GM21423 (cell line): Measurements from ENCODE around the gene C10orf67.
"Not testable (repeated sequence)": the region's sequence is repeated elsewhere in the genome, so short reads cannot be mapped to it uniquely, and the experiment has no call there.

ENCODE experiments used
- ATAC-seq: cut with Tn5 transposase; IDR thresholded peaks from one replicate; pipeline ENCODE4 v1.9.1; 2021; ENCODE audit warnings: mild to moderate bottlenecking, moderate library complexity; ENCODE audit not compliant: unreplicated experiment

Gene C10orf67

DNA sequence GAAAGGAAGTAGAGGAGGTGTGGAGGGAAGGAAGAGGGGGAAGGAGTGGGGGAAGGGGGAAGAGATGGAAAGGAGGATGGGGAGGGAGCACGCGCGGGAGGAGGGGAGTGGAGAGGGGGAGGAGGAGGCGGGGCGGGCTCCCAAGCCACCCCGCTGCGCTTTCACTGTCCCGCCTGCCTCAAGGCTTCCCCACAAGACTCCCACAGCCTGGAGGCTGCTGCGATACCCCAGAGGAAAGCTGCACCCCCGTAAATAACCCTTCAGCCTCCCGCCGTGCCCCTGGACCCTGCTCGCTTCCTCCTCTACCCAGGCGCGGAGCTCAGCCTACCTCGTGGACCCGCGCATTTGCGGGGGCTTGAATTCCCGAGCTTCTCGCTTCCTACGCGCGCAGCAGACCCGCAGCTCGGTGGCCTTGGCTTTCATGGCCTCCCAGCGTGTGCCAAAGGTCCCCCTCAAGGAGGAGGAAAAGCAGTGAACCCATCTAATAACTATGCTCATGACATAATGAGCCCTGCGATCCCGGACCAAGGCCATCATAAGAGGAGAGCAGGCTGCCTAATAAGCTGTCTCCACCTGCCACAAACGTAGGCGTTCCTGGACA lies at the start of gene C10orf67:
Gene C10orf67, minus strand, starts transcription at position 557 of the 601 bp plus-strand sequence. Its CDS starts 23 bp downstream, at position 534.
- ATAC-seq = peak; percentile 42

DNA sequence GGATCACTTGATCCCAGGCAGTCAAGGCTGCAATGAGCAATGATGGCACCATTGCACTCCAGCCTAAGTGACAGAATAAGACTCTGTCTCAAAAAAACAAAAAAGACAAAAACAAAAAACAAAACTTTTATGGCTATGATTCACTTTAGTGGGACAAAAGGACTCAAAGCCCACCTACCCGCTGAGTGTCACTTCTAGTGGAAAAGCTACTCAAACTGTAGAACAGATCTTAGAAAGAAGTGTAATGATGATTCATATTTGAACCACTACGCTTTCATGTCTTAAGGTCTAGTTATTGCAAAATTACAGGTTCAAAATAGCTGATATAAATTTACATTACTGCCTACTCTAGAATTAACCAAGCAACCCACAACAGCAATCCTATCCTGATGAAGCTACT lies 47.2 kb upstream of the C10orf67 start:
- no peak for ATAC-seq

DNA sequence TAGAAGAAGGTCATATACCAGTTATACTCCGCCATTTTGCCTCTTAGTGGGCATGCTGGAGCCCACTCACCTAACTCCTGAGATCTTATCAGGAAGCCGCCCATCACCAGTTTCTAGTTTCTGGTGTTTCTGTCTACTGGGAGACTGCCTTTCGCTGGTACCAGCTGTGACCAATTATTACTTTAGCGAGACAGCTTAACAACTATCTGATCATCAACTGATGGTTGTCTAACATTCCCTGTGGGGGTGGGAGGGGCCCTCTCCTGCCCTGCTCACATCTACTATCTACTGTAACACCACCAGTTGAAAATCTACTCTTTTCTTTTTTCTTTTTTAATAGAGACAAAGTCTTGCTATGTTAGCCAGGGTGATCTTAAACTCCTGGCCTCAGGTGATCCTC lies 46.2 kb upstream of the C10orf67 start:
- ATAC-seq = no peak

DNA sequence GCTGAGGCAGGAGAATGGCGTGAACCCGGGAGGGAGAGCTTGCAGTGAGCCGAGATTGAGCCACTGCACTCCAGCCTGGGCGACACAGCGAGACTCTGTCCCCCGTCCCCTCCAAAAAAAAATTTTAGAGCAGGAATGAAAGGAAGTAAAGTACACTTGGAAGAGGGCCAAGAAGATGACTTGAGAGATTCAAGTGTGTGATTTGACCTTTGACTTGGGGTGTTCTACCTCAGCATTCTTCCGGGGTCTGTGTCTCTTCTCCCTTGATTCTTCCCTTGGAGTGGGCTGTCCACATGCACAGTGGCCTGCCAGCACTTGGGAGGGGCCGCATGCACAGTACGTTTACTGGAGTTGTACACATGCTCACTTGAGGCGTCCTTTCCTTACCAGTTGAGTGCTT lies 45.8 kb upstream of the C10orf67 start:
- ATAC-seq = not testable (repeated sequence)

DNA sequence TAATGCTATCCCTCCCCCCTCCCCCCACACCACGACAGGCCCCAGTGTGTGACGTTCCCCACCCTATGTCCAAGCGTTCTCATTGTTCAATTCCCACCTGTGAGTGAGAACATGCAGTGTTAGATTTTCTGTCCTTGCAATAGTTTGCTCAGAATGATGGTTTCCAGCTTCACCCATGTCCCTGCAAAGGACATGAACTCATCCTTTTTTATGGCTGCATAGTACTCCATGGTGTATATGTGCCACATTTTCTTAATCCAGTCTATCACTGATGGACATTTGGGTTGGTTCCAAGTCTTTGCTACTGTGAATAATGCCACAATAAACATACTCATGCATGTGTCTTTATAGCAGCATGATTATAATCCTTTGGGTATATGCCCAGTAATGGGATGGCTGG lies 42.9 kb upstream of the C10orf67 start:
- not testable (repeated sequence) for ATAC-seq

DNA sequence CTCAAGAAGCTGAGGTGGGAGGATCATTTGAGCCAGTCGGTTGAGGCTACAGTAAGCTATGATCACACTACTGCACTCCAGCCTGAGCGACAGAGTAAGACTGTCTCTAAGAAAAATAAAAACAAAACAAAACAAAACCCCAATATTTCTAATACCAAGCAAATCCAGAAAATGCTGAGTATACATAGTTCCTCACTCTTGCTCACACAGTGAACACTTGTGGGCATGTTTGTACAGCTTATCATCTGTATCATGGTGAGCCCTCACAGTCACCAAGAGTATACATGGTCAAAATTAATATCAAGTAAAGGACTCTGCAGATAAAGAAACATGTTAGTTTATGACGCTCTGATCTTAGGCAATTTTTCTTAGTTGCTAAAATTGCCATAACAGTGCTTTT lies 41.5 kb upstream of the C10orf67 start:
- no peak for ATAC-seq

DNA sequence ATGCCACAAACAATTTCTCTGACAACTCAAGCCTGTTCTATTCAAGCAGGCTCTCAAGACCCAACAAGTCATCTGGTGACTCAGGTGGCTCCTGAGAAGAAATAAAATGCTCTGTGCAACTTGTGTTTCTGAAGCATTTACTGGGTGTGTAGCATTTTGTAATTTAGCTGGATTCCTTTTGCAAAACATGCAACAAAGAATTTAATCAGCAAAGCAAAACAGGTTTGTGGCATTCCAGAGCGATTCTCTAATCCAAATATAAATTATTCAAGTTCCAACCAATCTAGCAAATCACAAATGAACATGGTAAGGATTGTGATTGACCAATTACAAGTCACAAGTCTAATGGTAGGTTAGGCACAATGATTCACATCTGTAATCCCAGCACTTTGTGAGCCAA lies 39.8 kb upstream of the C10orf67 start:
- ATAC-seq = no peak

DNA sequence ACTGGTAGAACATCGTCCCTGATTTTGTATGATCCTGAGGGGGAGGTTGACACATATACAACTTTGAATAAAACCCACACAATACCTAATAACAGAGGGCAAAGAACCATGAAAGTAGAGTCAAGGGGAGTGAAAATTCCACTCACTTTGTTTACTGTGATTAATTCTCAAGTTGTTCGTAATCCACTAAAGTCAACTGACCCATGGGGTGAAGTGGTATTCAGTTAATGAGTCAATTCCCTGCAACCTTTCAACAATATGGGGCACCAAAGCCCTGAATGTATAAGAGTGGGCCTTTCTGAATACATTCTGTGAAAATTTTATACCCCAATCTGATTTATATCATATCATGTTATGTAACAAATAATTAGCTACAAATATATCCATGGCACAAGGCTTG lies 39.0 kb upstream of the C10orf67 start:
- no peak for ATAC-seq

DNA sequence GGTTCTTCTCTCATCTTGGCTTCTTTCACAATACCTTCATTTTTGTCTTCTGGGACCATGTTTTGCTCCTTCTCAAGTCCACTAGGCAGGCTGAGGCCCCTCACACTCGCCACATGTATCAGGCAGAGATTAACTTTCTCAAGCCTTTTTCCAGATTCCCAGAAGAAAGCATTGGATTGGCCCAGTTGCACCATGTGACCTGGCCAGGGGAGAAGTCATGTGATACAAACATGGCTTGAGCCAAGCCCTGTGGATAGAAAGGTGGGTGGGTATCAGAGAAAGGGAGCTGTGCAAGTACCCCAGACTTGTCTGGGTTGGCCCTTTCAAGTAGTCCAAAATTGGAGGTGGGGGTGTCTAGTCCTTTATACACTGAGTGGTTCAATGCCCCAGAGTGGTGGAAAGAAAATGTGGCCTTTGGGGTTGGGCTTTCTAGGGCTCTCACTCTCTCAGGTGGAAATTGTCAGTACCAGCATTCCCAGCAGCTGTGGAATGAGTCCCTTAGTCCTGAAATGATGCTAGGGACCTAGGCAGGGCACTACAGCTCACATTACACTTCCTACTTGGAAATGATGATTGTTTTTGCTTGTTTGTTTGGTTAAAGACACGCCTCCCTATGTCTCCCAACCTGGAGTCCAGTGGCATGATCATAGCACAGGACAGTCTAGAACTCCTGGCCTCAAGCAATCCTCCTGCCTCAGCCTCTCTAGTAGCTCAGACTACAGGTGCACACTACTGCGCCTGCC lies 36.9 kb upstream of the C10orf67 start:
- ATAC-seq = no peak

DNA sequence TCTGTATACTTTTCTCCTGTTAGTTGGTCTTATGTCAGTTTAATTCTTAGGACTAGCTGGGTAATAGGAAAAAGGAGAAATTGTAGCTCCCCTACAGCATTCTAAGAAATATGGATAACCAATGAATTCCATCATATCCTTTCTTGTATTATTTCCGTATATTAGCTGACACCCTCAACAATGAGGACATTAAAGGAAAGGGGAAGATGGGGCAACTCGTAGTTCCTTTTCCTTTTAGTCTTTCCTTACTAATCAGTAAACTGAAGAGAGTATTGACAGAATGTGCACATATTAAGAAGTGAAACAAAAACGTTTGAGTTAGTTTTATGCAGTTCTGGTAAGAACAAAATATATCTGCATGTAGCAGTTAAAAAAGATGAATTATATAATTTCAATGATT lies 35.1 kb upstream of the C10orf67 start:
- ATAC-seq = no peak

DNA sequence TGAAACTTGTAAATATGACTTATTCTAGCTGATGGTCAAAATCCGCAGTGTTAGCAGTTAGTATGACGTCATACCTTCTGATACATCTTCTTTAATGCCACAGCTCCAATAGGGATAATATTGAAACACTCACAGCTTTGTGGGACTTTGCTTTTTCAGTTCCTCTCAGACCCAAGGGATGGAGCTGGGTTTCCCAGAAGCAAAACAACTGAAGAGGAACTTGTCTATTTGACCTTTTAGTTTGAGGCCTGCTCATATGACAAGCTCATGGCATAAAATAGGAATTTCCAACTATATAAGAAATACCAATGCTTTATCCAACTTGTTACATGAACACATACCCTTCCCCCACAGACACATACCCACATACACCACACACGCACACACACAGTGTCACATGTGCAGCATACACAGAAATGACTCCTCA lies 31.6 kb upstream of the C10orf67 start:
- ATAC-seq = no peak

DNA sequence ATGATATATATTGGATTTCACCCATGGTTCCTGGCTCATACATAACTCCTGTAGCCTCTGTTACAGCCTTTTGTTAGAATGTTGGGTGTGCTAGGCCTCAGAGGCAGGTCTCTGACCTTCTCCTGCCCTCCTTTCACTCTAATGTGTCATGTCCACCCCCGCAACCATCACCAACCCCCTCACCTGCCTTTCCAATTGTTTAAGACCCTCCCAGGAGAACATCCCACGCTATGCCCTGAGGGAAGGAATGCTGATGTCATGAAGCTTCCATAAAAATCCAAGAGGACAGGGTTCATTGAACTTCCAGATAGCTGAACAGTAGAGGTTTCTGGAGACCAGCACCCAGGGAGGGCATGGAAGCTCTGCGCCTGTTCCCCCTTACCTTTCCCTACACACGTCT lies 30.8 kb upstream of the C10orf67 start:
- no peak for ATAC-seq

DNA sequence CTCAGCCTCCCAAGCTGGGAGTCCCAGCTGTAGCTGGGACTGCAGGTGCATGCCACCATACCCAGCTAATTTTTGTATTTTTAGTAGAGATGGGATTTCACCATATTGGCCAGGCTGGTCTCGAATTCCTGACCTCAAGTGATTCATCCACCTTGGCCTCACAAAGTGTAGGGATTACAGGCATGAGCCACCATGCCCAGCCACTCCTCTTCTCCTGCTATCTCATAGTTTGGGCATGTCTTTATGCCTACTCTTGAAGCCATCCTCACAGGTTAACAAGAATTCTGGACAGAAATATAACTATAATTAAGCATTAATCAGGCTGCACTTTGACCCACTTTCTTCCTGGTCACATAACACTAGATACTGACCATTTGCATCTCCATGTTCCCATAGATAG lies 28.6 kb upstream of the C10orf67 start:
- ATAC-seq = no peak

DNA sequence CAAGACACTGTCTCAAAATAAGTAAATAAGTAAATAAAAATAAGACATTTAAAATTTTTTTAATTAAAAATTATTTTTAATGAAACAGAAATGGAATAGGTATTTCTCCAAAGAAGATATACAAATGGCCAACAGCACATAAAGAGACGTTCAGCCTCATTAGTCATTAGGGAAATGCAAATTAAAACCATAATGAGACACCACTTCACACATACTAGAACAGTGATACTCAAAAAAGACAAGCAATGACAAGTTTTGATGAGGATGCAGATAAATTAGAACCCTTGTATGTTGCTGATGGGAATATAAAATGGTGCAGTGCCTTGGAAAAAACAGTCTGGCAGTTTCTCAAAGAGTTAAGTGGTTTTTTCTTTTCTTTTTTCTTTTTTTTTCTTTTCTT lies 26.5 kb upstream of the C10orf67 start:
- ATAC-seq = no peak

DNA sequence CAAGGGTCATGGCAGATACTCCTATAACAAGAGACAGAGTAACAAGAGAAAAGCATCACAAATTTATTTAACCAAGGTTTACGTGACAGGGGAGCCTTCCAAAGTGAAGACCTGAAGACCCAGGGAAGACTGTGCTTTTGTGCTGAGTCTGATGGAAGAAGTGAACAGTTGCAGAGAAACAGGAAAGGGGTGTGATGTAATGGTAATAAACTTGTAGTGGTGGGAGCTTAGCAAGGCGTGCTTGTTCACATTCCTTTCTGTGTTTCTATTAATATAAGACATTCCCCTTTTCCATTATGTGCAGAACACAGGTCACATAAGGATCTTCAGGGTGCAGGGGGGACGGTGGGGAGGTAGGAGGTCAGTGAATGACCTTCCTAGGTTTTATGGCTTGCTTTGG lies 25.5 kb upstream of the C10orf67 start:
- no peak for ATAC-seq

DNA sequence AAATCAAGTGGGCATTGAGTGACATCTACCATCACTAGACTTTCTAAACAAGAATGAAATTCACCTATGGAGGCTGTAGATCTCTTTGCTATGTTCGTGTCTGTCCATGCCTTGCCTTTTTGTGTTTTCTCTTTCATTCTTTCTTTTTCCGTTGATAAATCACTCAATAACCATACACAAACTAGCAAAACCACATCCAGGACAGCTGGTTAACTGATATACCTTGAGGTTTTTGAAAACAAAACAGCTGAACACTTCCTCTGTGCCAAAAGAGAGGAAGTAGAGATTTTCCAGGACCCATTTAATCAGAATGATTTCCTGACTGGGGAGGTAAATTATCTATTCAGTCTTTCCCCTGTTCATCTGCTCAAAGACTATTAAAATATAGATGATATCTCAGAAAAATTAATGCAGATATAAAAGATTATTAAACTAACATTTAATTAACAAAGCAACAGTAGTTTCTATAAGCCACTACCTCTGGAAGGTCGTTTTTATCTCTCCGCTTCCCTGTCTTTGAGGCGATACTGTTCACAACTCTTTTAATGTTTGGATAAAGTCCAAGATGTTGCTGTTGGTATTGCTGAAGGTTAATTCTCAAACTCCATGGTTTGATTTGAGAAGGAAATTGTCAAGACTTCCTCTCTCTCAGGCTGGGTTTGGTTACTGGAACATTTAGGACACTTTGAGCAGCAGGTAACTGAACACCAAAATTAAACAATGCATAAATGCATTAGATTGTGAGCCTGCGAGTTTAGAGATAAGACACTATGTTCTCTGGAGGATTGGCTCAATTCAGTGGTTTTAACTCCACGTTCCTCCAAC lies 24.4 kb upstream of the C10orf67 start:
- ATAC-seq = peak; percentile 76

DNA sequence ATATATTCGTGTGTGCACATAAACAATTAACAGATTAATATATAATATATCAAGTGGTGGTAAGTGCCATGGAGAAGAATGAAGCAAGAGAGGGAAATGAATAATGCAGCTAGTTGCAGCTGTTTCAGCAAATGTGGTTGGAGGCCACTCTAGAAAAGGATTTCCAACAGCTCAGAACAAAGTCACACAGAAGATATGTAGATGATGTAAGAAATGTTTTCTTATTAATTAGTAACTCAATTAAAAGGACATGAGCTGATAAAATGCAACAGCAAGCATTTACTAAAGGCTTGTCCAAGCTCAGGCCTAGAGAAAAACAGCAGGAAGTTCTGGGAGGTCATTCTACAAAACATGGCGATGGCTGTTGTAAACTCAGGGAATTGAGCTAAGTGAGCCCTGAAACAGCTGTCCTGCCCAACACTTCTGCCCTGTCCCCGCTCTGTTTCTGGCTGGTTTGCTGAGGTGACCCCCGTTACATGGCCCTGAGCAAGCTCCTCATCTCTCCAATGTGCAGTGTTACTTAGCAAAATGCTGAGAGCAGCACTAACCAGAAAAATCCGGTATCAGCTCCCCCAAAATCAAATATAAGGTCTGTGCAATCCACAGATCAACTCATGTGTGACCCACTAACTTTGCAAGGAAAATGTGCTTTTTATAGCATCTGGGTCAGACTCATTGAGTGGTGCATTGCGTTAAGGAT lies 23.4 kb upstream of the C10orf67 start:
- ATAC-seq = peak; percentile 13

DNA sequence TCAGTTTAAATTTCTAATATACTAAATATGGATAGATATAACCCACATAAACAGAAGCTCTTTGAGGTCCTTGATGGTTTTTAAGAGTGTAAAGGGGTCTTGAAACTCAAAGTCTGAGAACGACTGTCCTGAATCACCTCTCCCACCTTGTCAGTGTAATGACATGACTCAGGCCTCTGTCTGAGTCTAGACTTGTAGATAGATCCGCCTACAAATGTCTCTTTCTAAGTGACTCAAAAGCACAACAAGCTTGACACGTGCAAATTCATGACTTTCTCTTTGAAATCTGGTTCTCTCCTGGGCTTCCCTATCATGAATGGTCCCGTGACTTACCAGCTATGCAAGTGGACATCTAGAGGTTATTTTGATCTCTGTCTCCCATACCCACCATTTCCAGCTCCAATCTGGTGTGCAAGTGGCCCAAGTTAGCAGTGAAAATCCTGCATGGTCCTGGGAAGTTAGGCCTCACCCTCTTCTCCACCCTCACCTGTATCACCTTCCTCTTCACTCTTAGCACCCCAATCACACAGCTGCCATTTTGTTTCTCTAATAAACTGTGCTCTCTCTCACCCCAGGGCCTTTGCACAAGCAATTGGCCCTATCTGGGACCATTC lies 20.9 kb upstream of the C10orf67 start:
- not testable (repeated sequence) for ATAC-seq

DNA sequence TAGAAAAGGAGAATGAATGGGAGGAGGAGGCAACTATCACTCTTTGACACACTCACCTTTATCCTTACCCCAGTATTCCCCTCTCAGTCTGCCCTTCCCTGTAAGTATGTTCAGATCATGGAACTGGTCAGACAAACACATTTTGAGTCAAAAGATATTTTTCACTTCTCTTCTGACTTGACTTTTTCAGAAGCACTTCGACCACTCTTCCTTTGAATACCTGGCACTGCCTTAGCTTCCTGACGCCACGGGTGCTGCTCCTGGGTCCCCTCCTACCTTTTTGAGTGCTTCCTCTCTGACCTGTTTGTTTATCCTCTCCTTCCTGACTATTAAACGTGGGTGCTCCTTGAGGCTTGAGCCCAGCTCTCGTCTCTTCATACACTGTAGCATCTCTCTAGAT lies 19.8 kb upstream of the C10orf67 start:
- no peak for ATAC-seq

DNA sequence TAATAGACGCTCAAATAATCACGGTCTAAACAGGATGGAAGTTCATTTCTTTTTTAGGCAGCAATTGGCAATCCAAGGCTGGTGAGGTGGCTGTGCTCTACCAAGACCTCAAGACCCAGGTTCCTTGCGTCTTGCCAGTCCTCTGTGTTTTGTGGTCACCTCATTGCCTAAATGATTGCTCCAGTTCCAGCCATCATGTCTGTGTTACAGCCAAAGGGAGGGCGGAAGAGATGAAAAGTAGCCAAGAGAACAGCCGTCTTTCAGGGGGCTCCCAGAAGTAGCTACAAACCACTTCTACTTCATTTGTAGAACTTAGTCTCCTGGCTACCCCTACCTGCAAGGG lies 19.2 kb upstream of the C10orf67 start:
- no peak for ATAC-seq
